GM13977 (cell line): ENCODE results near the gene ADISSP.

ENCODE experiments used
- DNase-seq: peaks from one replicate; pipeline ENCODE4 v3.0.0; 2012; ENCODE audit warnings: low spot score
- in situ Hi-C: fragments of 300-500 bp; cut with MboI; formaldehyde crosslinking; loops from one replicate; pipeline ENCODE4 v1.12.0; 2022; ENCODE audit warnings: low sequenced_read_pairs, low pct_unique_long_range_greater_than_20kb, mixed read lengths, inconsistent platforms; ENCODE audit not compliant: unreplicated experiment
- TF ChIP-seq, protein P1 (sequence below): IDR thresholded peaks from 2 replicates; pipeline ENCODE4 v1.5.1; 2012; ENCODE audit warnings: mild to moderate bottlenecking, control low read depth; ENCODE audit not compliant: insufficient read depth; ENCODE audit errors: extremely low read depth, missing control alignments

Gene ADISSP

DNA sequence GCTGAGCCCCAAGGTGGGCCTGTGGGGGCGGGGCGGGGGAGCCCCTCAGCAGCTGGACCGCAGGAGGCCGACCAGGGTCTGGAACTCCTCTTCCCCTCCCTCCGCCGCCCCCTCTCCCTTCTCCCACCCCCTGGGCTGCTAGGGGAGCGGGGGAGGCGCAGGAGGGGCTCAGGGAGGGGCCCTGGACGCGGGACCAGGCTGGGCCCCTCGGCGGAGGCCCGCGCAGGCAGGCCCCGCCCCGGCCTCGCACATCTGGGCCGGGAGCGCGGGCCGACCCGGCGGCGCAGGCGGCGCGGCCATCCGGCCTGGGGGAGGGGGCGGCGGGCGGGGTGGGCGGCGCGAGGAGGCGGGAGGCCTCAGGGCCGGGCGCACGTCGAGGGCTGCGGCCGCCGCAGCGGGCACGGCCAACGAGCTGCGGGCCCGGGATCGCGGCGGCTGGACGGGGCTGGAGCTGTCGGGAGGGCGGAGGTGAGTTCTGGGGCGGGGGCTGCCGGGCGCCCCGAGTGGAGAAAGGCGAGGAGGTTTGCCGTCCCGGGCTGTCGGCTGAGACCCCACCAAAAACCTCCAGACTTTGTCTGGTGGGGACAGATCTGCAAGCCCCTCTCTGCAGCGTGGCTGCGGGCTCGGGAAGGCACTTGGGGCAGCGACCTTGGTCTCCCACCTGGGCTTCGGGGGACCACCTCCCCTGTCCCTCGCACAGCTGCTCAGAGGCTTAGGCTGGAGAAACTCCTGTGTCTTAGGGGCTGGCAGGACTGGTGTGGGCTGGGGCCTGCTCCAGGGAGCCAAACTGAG is 35.0 kb downstream of the ADISSP start, which contains the start of gene HSPA12B:
Gene HSPA12B (plus strand): TSS at position 359 of the 792 bp plus-strand sequence. CDS start 5,990 bp downstream, outside the sequence.
- in situ Hi-C loops, result no loop called here
- DNase-seq, result no peak
- TF ChIP-seq, protein P1, sequence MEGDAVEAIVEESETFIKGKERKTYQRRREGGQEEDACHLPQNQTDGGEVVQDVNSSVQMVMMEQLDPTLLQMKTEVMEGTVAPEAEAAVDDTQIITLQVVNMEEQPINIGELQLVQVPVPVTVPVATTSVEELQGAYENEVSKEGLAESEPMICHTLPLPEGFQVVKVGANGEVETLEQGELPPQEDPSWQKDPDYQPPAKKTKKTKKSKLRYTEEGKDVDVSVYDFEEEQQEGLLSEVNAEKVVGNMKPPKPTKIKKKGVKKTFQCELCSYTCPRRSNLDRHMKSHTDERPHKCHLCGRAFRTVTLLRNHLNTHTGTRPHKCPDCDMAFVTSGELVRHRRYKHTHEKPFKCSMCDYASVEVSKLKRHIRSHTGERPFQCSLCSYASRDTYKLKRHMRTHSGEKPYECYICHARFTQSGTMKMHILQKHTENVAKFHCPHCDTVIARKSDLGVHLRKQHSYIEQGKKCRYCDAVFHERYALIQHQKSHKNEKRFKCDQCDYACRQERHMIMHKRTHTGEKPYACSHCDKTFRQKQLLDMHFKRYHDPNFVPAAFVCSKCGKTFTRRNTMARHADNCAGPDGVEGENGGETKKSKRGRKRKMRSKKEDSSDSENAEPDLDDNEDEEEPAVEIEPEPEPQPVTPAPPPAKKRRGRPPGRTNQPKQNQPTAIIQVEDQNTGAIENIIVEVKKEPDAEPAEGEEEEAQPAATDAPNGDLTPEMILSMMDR, result no peak

DNA sequence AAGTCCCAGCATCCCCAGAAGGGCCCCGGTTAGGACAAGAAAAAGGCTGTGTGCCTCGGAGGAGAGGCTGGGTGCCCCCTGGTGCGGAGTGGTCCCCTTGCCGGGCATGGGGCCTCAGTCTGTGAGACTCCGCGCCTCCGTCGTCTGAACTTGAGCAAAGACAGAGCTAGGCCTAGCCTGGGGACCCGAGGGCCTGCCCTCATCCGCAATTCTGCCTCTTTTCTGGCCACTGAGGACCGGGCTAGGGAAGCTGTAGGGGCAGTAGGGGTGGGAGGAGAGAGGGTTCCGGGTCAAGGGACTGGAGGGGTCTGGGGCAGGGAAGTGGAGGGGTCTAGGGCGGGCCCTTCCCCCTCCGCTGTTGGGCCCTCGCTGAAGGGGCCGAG is 35.6 kb downstream of the ADISSP start:
- no peak for DNase-seq
- in situ Hi-C loops, result no loop called here
- TF ChIP-seq, protein P1, result no peak

DNA sequence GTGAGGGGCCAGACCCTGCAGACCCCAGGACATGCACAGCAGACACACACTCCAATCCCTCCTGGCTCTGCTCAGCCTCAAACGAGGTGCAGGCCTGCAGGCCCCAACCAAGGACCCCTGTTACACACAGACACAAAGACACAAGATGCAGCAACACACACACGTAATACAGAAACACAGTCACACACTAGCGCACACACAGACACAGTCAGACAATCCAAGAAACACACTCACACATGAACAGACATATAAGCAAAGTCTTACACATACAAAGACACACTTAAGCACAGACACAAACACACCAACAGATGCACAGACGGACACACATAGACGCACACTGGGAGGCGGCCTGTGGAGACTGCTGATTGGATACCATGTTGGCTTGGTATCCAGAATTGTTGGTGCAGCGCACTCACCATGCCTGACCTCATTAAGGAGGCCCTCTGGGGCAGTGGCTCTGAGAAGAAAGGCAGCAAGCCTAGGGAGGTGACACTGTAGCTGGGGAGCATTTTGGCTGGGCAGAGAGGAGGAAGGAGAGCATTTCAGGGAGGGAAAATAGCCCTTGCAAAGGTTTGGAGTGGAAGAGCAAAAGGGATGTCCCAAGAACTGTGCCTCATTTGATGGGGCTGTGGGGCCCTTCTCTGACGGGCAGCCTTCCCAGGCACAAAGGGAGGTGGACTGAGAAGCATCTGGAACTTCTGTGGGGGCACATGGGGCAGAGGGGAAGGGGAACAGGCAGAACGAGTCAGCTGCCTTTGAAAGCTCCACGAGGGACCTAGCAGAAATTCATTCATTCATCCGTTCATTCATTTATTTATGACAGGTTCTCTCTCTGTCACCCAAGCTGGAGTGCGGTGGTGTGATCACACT is 36.5 kb downstream of the ADISSP start:
- in situ Hi-C loops, result no loop called here
- no peak for DNase-seq
- TF ChIP-seq, protein P1, result no peak

DNA sequence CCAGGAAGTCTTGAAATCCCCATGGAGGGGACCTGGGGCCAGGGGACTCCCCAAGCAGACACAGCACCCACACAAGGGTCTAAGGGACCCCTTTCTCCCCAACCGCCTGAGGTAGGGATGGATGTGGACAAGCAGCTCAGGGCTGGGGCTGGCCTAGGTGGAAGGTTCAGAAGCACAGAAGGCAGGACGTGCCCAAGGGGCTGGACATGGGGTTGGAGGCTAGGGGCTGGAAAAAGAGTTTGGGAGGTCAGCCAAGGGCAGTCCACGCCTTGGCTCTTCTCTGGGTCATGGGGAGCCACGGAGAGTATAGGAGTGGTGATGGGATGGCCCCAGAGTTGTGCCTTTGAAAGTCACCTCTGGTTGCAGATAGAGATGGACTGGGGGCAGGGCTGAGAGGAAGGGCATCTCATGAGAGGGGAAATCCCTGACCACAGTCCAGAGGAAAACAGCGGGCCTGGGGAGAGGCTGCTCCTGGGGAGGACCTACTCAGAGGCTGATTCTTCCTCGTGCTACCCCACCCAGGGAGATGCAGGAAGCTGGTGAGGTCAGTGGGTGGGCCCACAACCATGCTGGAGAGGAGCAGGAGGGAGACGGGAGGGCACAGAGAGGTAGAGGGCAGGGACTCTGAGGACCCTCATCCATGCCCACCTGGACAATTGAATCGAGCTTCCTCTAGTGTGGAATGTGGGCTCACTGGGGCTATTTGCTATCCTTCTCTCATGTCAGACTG is 37.6 kb downstream of the ADISSP start:
- TF ChIP-seq, protein P1, result no peak
- no peak for DNase-seq
- in situ Hi-C loops, result no loop called here

DNA sequence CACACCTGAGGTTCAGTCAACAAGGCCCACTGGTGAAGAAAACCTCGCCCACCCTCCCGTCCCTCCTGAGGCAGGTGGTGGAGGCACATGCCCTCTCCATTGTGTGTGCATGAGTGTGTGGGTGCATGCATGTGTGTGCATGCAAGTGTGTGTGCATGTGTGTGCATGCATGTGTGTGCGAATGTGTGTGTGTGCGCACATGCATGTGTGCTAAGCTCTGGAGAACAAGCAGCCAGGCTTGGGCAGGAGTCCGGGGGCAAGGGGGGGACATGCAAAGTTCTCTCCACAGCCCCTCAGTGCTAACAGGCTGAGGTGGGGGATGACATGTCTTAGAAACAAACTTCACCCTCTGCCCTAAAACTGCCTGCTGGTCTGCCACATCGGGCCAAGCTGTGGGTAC is 38.2 kb downstream of the ADISSP start:
- in situ Hi-C loops, result no loop called here
- TF ChIP-seq, protein P1, result no peak

DNA sequence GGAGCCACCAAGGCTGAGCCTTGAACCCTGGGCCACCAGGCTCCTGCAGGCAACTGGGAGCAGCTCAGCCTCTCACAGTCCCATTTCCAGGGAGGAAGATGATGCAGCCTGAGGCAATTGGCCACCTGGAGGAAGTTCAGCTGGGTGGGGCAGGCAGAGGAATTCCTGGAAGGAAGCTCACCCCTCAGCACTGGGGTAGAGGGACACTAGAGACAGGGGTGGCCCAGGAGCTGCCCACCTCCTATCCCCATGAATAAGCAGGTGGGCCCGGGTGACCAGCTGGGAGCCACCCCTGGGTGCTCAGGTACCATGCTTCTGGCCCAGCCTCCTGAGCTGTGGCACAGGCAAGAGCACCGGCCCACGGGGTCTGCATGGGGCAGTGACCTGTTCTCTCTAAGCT is 38.7 kb downstream of the ADISSP start:
- in situ Hi-C loops, result no loop called here
- TF ChIP-seq, protein P1, result no peak
- DNase-seq, result no peak

More for the DNA sequence above, 38.2 kb downstream of the ADISSP start:
- no peak for DNase-seq
